ENCODE results near the gene NMBR. TPM values are rescaled to one million over a fixed set of nuclear protein-coding genes. Genes with fewer than 3 reads are reported as not detected.

The NMBR gene
- total and polyA plus RNA-seq, 2 of the 8 experiments (the other 6 are each of a cell fraction or from before 2014, with no cell fraction given): 0.08 TPM; not detected in 1

- TF ChIP-seq TAF7 (optimal IDR thresholded peaks at IDR 0.05; ENCODE audit: borderline replicate concordance, low read depth, low read length) (no peak), CBX8 (IDR thresholded peaks at IDR 0.05; ENCODE audit: borderline replicate concordance, low read depth, low read length) (no peak), KDM5A (IDR thresholded peaks at IDR 0.05; ENCODE audit: low read length) (no peak)
These were observed 67.8 kb downstream of the NMBR start (continued) for GRCh38 chr6:142079130-142079529.

All from H1 (cell line).